ENCODE data around the gene ABTB1.

- TF ChIP-seq POLR2AphosphoS5 (IDR thresholded peaks at IDR 0.05; ENCODE audit: borderline replicate concordance, low read depth, low read length) = no peak
- no peak for TF ChIP-seq EZH2 (IDR thresholded peaks at IDR 0.05)
These were observed 13.8 kb downstream of the ABTB1 start for GRCh38 chr3:127686512-127686894.

Measured in SK-N-MC (cell line).